Testis (tissue), 2 donors: ENCODE data around the gene EPS15.

Experiments used
- POLR2A ChIP-seq: fragments of 450-650 bp; IDR thresholded peaks from one replicate; pipeline ENCODE4 v1.6.1; 2017; ENCODE audit warnings: antibody characterized with exemption, mild to moderate bottlenecking, moderate library complexity
- TF ChIP-seq, protein P1 (sequence below), 3 experiments: fragments of 450-650 bp in 2 of 3; fragments of 200-600 bp in 1 of 3; sonication (generic) in 1 of 3; IDR thresholded peaks; one replicate each; pipeline ENCODE4 v1.5.1; 2016 to 2019; ENCODE audit warnings: antibody characterized with exemption in 3 of 3, mild to moderate bottlenecking in 2 of 3, moderate library complexity in 1 of 3

DNA sequence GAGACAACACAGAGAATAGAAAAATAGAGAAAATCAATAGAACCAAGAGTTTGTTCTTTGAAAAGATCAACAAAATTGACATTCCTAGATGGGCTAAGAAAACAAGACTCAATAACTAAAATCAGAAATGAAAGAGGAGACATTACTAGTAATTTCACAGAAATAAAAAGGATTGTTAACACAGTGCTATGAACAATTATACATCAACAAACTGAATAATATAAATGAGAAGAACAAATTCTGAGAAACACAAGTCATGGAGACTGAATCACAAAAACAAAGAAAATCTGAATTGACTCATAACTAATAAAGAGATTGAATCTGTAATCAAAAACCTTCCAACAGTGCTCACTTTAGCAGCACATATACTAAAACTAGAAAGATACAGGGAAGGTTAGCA lies 137.1 kb downstream of the EPS15 start:
- TF ChIP-seq, protein P1, sequence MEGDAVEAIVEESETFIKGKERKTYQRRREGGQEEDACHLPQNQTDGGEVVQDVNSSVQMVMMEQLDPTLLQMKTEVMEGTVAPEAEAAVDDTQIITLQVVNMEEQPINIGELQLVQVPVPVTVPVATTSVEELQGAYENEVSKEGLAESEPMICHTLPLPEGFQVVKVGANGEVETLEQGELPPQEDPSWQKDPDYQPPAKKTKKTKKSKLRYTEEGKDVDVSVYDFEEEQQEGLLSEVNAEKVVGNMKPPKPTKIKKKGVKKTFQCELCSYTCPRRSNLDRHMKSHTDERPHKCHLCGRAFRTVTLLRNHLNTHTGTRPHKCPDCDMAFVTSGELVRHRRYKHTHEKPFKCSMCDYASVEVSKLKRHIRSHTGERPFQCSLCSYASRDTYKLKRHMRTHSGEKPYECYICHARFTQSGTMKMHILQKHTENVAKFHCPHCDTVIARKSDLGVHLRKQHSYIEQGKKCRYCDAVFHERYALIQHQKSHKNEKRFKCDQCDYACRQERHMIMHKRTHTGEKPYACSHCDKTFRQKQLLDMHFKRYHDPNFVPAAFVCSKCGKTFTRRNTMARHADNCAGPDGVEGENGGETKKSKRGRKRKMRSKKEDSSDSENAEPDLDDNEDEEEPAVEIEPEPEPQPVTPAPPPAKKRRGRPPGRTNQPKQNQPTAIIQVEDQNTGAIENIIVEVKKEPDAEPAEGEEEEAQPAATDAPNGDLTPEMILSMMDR (IDR thresholded peaks at IDR 0.05) = no peak
- TF ChIP-seq POLR2A = no peak
